Osteocyte (in vitro differentiated cells): ENCODE measurements around the gene RFX4. TPM values are rescaled to one million over a fixed set of nuclear protein-coding genes. Genes with fewer than 3 reads are reported as not detected.
A peak's percentile ranks its signal among the peaks of the same experiment; 100 is the strongest.

Source experiments
- DNase-seq: peaks from one replicate; pipeline ENCODE4 v3.0.0; 2021; ENCODE audit warnings: mixed read lengths; ENCODE audit not compliant: unreplicated experiment; ENCODE audit errors: extremely low spot score
- H3K27ac Mint-ChIP-seq: one replicate; pipeline ENCODE4 v1.8.0; 2021; ENCODE audit warnings: mild to moderate bottlenecking, mixed read lengths; ENCODE audit not compliant: unreplicated experiment
- H3K27me3 Mint-ChIP-seq: one replicate; pipeline ENCODE4 v1.8.0; 2021; ENCODE audit warnings: mixed read lengths; ENCODE audit not compliant: unreplicated experiment
- H3K36me3 Mint-ChIP-seq: one replicate; pipeline ENCODE4 v1.8.0; 2021; ENCODE audit warnings: mixed read lengths; ENCODE audit not compliant: unreplicated experiment
- H3K4me1 Mint-ChIP-seq: one replicate; pipeline ENCODE4 v1.8.0; 2021; ENCODE audit warnings: mixed read lengths; ENCODE audit not compliant: unreplicated experiment
- H3K4me3 Mint-ChIP-seq: one replicate; pipeline ENCODE4 v1.8.0; 2021; ENCODE audit warnings: mild to moderate bottlenecking, moderate library complexity, mixed read lengths; ENCODE audit not compliant: unreplicated experiment
- H3K9me3 Mint-ChIP-seq: one replicate; pipeline ENCODE4 v1.8.0; 2021; ENCODE audit warnings: mixed read lengths; ENCODE audit not compliant: unreplicated experiment
- total RNA-seq: library from RNA; stranded (reverse); gene quantifications from 2 replicates; pipeline ENCODE4 v1.2.1, GENCODE V29; 2021
- TF ChIP-seq, protein P1 (sequence below): fragments of 200-600 bp; sonication (generic); IDR thresholded peaks from 2 replicates; pipeline ENCODE4 v1.5.0; 2021; ENCODE audit warnings: antibody characterized with exemption, mild to moderate bottlenecking, moderate library complexity

The RFX4 gene
- total RNA-seq, 1 donor from 2014 or later: not detected

GRCh38 chr12:106696071-106696470 lies 113.3 kb downstream of the RFX4 start:
- H3K4me1 Mint-ChIP-seq: no peaks in the 10 kb centered on the region

GRCh38 chr12:106696681-106697417 lies 114.0 kb downstream of the RFX4 start:
- H3K27ac Mint-ChIP-seq: no peak overlapping the region
- H3K27me3 Mint-ChIP-seq: no peaks in the 10 kb centered on the region
- no peaks in the 10 kb centered on the region for H3K36me3 Mint-ChIP-seq
- peaks cover 20% of the 10 kb centered on the region for H3K9me3 Mint-ChIP-seq
- TF ChIP-seq, protein P1, sequence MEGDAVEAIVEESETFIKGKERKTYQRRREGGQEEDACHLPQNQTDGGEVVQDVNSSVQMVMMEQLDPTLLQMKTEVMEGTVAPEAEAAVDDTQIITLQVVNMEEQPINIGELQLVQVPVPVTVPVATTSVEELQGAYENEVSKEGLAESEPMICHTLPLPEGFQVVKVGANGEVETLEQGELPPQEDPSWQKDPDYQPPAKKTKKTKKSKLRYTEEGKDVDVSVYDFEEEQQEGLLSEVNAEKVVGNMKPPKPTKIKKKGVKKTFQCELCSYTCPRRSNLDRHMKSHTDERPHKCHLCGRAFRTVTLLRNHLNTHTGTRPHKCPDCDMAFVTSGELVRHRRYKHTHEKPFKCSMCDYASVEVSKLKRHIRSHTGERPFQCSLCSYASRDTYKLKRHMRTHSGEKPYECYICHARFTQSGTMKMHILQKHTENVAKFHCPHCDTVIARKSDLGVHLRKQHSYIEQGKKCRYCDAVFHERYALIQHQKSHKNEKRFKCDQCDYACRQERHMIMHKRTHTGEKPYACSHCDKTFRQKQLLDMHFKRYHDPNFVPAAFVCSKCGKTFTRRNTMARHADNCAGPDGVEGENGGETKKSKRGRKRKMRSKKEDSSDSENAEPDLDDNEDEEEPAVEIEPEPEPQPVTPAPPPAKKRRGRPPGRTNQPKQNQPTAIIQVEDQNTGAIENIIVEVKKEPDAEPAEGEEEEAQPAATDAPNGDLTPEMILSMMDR: no peak
- DNase-seq: no peak
- H3K4me3 Mint-ChIP-seq: no peak overlapping the region
- no peaks in the 10 kb centered on the region for H3K4me1 Mint-ChIP-seq

More at GRCh38 chr12:106696071-106696470, 113.3 kb downstream of the RFX4 start:
- Mint-ChIP-seq H3K9me3 (peaks cover 13% of the 10 kb centered on the region), H3K4me3 (no peak overlapping the region), H3K27ac (no peak overlapping the region), H3K36me3 (no peaks in the 10 kb centered on the region), H3K27me3 (no peaks in the 10 kb centered on the region)
- no peak for DNase-seq
- TF ChIP-seq, protein P1: no peak

GRCh38 chr12:106704081-106704480 lies 121.3 kb downstream of the RFX4 start:
- Mint-ChIP-seq H3K27me3 (no peaks in the 10 kb centered on the region), H3K36me3 (no peaks in the 10 kb centered on the region), H3K4me3 (no peak overlapping the region), H3K4me1 (no peaks in the 10 kb centered on the region), H3K9me3 (peaks cover 24% of the 10 kb centered on the region), H3K27ac (no peak overlapping the region)
- DNase-seq: no peak
- TF ChIP-seq, protein P1: no peak

- H3K9me3 Mint-ChIP-seq: peaks cover 17% of the 10 kb centered on the region
- peak; percentile 57 for DNase-seq
- H3K4me1 Mint-ChIP-seq: no peaks in the 10 kb centered on the region
- no peak overlapping the region for H3K4me3 Mint-ChIP-seq
- peaks cover 9% of the 10 kb centered on the region for H3K27me3 Mint-ChIP-seq
- H3K36me3 Mint-ChIP-seq: no peaks in the 10 kb centered on the region
- no peak overlapping the region for H3K27ac Mint-ChIP-seq
- TF ChIP-seq, protein P1: no peak
Measured at GRCh38 chr12:106705971-106706370, 123.2 kb downstream of the RFX4 start.

GRCh38 chr12:106709068-106709511 lies 126.3 kb downstream of the RFX4 start:
- DNase-seq: no peak
- Mint-ChIP-seq H3K27me3 (peaks cover 21% of the 10 kb centered on the region), H3K4me3 (no peak overlapping the region), H3K27ac (no peak overlapping the region), H3K36me3 (no peaks in the 10 kb centered on the region), H3K4me1 (no peaks in the 10 kb centered on the region), H3K9me3 (no peaks in the 10 kb centered on the region)
- TF ChIP-seq, protein P1: no peak
